KOPT-K1 (cell line): ENCODE data around the gene FMN1.

ENCODE experiments used
- H3K27ac ChIP-seq: fragments of 200-600 bp; sonication (generic); 2 replicates; pipeline ENCODE4 v1.5.1; 2016; ENCODE audit warnings: antibody characterized with exemption, mild to moderate bottlenecking, low read depth, low read length; ENCODE audit not compliant: poor library complexity, severe bottlenecking
- H3K36me3 ChIP-seq: fragments of 200-600 bp; sonication (generic); 2 replicates; pipeline ENCODE4 v1.5.1; 2017; ENCODE audit warnings: antibody characterized with exemption, mild to moderate bottlenecking, low read length, moderate library complexity; ENCODE audit not compliant: insufficient read depth
- H3K9me3 ChIP-seq: fragments of 200-600 bp; sonication (generic); 2 replicates; pipeline ENCODE4 v1.5.1; 2017; ENCODE audit warnings: antibody characterized with exemption, low read length, mild to moderate bottlenecking; ENCODE audit not compliant: insufficient read depth, poor library complexity, severe bottlenecking

FMN1 gene

GRCh38 chr15:32941823-32942222 is 252.7 kb downstream of the FMN1 start:
- Histone ChIP-seq H3K27ac (no peak overlapping the region), H3K36me3 (no peaks in the 10 kb centered on the region), H3K9me3 (no peaks in the 10 kb centered on the region)

- no peaks in the 10 kb centered on the region for H3K9me3 ChIP-seq
- no peaks in the 10 kb centered on the region for H3K36me3 ChIP-seq
- no peak overlapping the region for H3K27ac ChIP-seq
Observed at GRCh38 chr15:32936976-32937375, 257.5 kb downstream of the FMN1 start.

DNA sequence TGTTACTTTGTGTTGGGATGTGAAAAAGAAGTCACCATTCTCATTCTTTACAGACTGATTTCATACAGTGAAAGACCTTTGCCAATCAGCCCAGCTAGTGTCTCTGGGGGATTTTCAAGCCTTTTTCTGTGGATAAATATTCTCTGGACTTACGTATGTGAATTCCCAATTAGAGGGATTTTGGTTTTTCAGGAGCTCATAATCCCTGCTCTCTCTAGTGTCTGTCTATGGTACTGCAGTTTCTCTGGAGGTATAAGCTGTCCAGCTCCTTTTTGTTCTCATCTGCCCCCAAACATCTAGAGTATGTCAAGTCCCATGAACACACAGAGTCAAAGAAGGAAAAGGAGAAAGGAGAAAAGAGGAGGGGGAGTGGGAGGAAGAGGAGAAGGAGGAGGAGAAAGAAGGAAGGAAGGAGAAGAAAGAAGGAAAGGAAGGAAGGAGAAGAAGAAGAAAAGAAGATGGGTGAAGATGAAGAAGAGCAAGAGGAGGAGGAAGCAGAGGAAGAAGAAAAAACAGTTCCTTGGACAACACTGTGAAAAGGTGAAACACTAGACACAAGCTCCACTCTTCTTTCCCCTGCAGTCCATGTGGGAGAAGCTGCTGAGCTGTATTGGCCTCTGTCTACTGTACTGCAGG is 258.1 kb downstream of the FMN1 start:
- Histone ChIP-seq H3K36me3 (no peaks in the 10 kb centered on the region), H3K9me3 (no peaks in the 10 kb centered on the region), H3K27ac (no peak overlapping the region)

DNA sequence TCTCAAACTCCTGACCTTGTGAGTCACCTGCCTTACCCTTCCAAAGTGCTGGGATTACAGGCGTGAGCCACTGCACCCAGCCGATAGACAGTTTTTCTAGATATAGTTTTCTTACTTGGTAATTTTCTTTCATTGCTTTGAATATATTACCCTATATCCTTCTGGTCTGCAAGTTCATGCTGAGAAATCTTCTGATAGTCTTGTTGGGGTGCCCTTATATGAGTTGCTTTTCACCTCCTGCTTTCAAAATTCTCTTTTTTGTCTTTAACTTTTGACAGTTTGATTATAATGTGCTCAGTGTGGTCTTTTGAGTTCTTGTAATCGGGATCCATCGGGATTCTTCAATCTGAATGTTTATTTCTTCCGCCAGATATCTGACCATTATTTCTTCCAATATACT is 259.4 kb downstream of the FMN1 start:
- H3K9me3 ChIP-seq: no peaks in the 10 kb centered on the region
- H3K27ac ChIP-seq: no peak overlapping the region
- no peaks in the 10 kb centered on the region for H3K36me3 ChIP-seq

DNA sequence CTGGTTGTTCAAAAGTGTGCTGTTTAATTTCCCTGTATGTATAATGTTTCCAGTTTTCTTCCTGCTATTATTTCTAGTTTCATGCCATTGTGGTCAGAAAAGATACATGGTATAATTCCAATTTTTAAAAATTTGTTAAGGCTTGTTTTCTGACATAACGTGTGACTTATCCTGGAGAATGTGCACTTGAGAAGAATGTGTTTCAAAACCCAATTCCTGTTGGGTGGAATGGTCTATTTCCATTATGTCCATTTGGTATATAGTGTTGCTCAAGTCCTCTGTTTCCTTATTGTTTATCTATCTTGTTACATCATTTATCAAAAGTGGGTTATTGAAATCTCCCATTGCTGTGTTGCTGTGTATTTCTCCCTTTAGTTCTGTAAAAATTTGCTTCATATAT is 261.3 kb downstream of the FMN1 start:
- Histone ChIP-seq H3K27ac (no peak overlapping the region), H3K36me3 (no peaks in the 10 kb centered on the region), H3K9me3 (no peaks in the 10 kb centered on the region)

- Histone ChIP-seq H3K36me3 (no peaks in the 10 kb centered on the region), H3K27ac (no peak overlapping the region), H3K9me3 (no peaks in the 10 kb centered on the region)
Observed at GRCh38 chr15:32928876-32929275, 265.6 kb downstream of the FMN1 start.

- Histone ChIP-seq H3K9me3 (no peaks in the 10 kb centered on the region), H3K27ac (no peak overlapping the region), H3K36me3 (no peaks in the 10 kb centered on the region)
Observed at GRCh38 chr15:32927124-32927523, 267.4 kb downstream of the FMN1 start.

DNA sequence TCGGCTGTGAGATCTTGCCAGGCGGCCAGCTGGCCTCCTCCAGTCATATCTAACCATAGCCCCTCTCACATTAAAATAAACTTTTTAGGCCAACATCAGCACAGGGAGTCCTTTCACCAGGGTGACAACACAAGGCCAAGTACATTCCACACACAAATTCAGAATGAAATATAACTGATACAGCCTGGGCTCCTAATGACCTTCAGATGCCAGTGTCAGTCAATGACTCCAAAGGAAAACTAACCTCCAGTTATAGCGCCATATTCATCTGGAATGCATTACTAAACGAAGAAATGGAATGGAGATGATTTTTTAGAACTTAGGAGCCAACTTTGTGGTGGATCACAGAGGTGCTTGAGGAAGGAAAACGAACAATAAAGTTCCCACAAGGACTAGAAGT is 271.3 kb downstream of the FMN1 start:
- Histone ChIP-seq H3K36me3 (no peaks in the 10 kb centered on the region), H3K9me3 (no peaks in the 10 kb centered on the region), H3K27ac (no peak overlapping the region)

- no peak overlapping the region for H3K27ac ChIP-seq
- H3K9me3 ChIP-seq: no peaks in the 10 kb centered on the region
- H3K36me3 ChIP-seq: no peaks in the 10 kb centered on the region
Observed at GRCh38 chr15:32922541-32922940, 272.0 kb downstream of the FMN1 start.

- Histone ChIP-seq H3K36me3 (no peaks in the 10 kb centered on the region), H3K27ac (no peak overlapping the region), H3K9me3 (no peaks in the 10 kb centered on the region)
Observed at GRCh38 chr15:32919749-32920414, 274.6 kb downstream of the FMN1 start.

DNA sequence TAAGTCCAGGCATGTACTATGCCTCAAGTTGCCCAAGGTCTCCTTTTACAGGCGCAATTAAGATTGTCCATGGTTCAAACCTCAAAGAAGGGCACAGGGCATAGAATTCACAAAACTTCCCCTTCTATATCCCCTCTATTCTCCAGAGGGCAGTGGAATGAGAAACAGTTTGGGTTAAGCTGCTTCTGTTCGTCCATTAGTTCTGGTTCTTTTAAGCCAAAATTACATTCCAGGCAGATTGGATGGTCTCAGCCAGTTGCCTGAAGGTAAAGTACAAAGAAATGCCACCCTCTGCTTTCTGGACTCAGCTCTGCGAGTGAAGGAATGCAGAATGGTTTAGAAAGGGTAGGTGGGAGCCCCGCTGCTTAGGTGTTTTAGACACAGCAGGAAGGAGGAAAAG is 276.0 kb downstream of the FMN1 start:
- Histone ChIP-seq H3K9me3 (no peaks in the 10 kb centered on the region), H3K36me3 (no peaks in the 10 kb centered on the region), H3K27ac (no peak overlapping the region)

DNA sequence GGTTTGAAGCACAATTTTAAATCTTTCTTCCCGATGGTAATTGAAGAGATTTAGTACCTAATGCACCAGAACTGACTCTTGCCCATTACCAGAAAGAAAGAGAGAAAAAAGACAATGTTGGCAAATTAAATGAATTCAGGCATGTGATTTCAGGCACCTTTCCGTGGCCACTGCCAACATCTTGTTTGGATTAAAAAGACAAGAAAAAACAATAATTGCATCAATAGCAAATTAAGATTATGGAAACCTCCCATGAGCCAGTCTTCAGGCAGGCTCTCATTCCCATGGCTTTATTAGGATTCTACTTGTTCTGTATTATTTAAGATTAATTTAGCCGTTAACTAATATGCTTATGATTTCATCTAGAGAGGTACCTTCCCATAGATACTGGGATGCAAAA is 283.7 kb downstream of the FMN1 start:
- H3K27ac ChIP-seq: no peak overlapping the region
- no peaks in the 10 kb centered on the region for H3K9me3 ChIP-seq
- H3K36me3 ChIP-seq: no peaks in the 10 kb centered on the region

- no peak overlapping the region for H3K27ac ChIP-seq
- H3K9me3 ChIP-seq: no peaks in the 10 kb centered on the region
- no peaks in the 10 kb centered on the region for H3K36me3 ChIP-seq
Observed at GRCh38 chr15:32909431-32909830, 285.1 kb downstream of the FMN1 start.

DNA sequence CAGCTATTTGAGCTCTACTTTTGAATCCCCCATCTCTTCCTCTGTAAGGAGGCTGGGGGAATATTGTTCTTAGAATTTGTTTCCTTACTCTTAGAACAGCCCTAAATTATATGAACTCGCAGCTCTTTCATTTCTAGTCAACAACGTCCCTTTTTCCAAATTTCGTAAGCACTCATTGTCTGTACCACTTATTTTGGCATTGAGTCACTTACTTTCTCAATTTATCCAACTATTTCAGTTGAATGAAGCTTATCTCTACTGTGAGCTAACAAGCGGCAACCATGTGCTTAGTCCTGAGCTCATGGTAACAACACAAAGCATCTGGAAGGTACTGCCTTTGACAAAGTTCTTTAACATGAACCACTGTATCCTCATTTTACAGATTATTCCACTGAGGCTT is 285.6 kb downstream of the FMN1 start:
- Histone ChIP-seq H3K36me3 (no peaks in the 10 kb centered on the region), H3K27ac (no peak overlapping the region), H3K9me3 (no peaks in the 10 kb centered on the region)

- H3K36me3 ChIP-seq: no peaks in the 10 kb centered on the region
- no peak overlapping the region for H3K27ac ChIP-seq
- no peaks in the 10 kb centered on the region for H3K9me3 ChIP-seq
Observed at GRCh38 chr15:32908135-32908801, 286.2 kb downstream of the FMN1 start.

DNA sequence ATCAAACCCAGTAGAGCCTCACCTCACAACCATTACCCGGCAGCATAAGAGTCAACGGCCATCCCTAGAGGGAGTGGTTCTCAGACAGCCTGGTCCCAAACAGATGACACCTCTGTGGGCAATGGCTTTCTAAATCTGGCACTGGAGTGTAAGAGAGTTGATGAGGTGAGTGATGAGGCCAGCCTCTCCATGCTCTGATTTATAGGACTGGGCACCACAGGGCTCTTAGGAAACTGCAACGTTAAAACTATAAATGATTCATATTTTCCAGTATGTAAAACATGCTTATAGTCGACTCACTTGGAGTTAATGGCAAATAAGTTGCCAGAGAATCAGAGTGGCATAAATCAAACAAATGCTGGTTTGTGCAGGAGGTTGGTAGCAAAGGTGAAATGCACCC is 289.0 kb downstream of the FMN1 start:
- Histone ChIP-seq H3K36me3 (no peaks in the 10 kb centered on the region), H3K9me3 (no peaks in the 10 kb centered on the region), H3K27ac (no peak overlapping the region)
